AG04449 (cell line): Measurements from ENCODE around the gene TMEM233.
A peak's percentile ranks its signal among the peaks of the same experiment; 100 is the strongest.

ENCODE experiments used
- CTCF ChIA-PET: fragments of 350-600 bp; formaldehyde crosslinking; extraction: SDS; loops from one replicate; lab custom pipeline; 2021; ENCODE audit warnings: antibody characterized with exemption; lab: Yijun Ruan, JAX
- POLR2A ChIA-PET: fragments of 400-600, 350-600 bp; formaldehyde crosslinking; extraction: SDS; loops from one replicate; lab custom pipeline; 2020; ENCODE audit warnings: antibody characterized with exemption, inconsistent platforms; lab: Yijun Ruan, JAX
- DNase-seq: peaks from one replicate; pipeline ENCODE4 v3.0.0-alpha.2; 2010; ENCODE audit warnings: low read depth, low spot score
- H3K4me3 ChIP-seq: 2 replicates; pipeline ENCODE4 v1.5.1; 2011; ENCODE audit warnings: low read depth, mild to moderate bottlenecking, control low read depth, low read length
- TF ChIP-seq, protein P1 (sequence below): IDR thresholded peaks from one replicate; pipeline ENCODE4 v1.5.1; 2011; ENCODE audit warnings: mild to moderate bottlenecking, moderate library complexity, low read length, control low read depth, inconsistent platforms; ENCODE audit not compliant: insufficient read depth; ENCODE audit errors: missing control alignments

TMEM233 gene

GRCh38 chr12:119666226-119666795, 72.7 kb downstream of the TMEM233 start:
- CTCF ChIA-PET: interaction anchor here (0.7 to 1.0 kb wide), 4 partner anchors 10 to 157 kb away, joined by 3 to 4 read pairs (median 3); no protein-coding TSS in a partner anchor
- no peak overlapping the region for H3K4me3 ChIP-seq
- POLR2A ChIA-PET: no interaction called here
- no peak for DNase-seq
- TF ChIP-seq, protein P1, sequence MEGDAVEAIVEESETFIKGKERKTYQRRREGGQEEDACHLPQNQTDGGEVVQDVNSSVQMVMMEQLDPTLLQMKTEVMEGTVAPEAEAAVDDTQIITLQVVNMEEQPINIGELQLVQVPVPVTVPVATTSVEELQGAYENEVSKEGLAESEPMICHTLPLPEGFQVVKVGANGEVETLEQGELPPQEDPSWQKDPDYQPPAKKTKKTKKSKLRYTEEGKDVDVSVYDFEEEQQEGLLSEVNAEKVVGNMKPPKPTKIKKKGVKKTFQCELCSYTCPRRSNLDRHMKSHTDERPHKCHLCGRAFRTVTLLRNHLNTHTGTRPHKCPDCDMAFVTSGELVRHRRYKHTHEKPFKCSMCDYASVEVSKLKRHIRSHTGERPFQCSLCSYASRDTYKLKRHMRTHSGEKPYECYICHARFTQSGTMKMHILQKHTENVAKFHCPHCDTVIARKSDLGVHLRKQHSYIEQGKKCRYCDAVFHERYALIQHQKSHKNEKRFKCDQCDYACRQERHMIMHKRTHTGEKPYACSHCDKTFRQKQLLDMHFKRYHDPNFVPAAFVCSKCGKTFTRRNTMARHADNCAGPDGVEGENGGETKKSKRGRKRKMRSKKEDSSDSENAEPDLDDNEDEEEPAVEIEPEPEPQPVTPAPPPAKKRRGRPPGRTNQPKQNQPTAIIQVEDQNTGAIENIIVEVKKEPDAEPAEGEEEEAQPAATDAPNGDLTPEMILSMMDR: no peak

- TF ChIP-seq, protein P1: no peak
- CTCF ChIA-PET: interaction anchor here (0.5 to 3.8 kb wide), 15 partner anchors 9 to 236 kb away, joined by 3 to 14 read pairs (median 4); no protein-coding TSS in a partner anchor
- POLR2A ChIA-PET: interaction anchor here (1.4 kb wide), 1 partner anchor 203 kb away, joined by 3 read pairs; no protein-coding TSS in a partner anchor
- peak overlapping the region; percentile 99 for H3K4me3 ChIP-seq
- no peak for DNase-seq
These were observed 73.5 kb downstream of the TMEM233 start for GRCh38 chr12:119666900-119667576.

DNA sequence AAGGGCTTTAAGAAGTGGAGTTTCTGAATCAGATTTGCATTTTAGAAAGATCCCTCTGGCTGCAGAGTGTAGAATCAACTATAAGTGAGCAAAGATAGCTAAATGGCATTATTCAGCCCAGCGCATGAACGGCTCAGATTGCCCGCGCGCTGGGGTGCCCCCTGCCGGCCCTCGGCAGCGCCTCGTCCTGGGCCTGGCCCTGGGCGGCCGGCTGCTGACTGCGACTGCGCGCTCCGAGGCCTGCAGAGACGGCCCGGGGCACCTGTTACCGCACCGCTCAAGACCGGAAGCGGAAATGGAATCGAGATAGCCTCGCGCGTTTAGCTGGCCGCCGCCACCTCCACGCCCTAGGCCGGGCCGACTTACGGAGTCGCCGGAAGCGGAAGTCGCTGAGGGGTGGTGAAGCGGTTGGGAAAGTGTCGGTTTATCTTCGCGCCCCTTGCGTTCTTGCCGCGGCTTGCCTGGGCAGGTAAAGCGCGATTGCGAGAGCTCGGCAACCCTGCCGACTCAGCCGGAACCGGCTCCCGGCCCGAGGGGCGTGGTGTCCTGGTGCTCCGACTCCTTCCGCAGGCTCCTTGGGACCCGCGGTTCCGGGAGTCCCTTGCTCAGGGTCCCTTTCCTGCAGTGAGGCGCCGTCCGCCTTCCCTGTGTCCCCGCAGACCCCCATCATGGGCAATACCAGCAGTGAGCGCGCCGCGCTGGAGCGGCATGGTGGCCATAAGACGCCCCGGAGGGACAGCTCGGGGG, 74.2 kb downstream of the TMEM233 start, which contains the start of gene PRKAB1:
Gene PRKAB1 (plus strand): TSS at position 557 of the 747 bp plus-strand sequence. CDS start 112 bp downstream, at position 669.
- DNase-seq: peak; percentile 73
- POLR2A ChIA-PET: interaction anchor here (1.4 kb wide), 1 partner anchor 202 kb away, joined by 3 read pairs; no protein-coding TSS in a partner anchor
- H3K4me3 ChIP-seq: peak within 1 kb of the TSS; percentile 99
- TF ChIP-seq, protein P1: peak; percentile 94
- CTCF ChIA-PET: interaction anchor here (0.5 to 3.8 kb wide), 14 partner anchors 9 to 235 kb away, joined by 3 to 14 read pairs (median 4); no protein-coding TSS in a partner anchor

GRCh38 chr12:119668324-119668841, 74.8 kb downstream of the TMEM233 start:
- no peak for DNase-seq
- peak overlapping the region; percentile 99 for H3K4me3 ChIP-seq
- TF ChIP-seq, protein P1: no peak
- POLR2A ChIA-PET: interaction anchor here (1.4 kb wide), 1 partner anchor 202 kb away, joined by 3 read pairs; no protein-coding TSS in a partner anchor
- CTCF ChIA-PET: interaction anchor here (1.3 to 3.8 kb wide), 8 partner anchors 9 to 231 kb away, joined by 3 to 14 read pairs (median 8); no protein-coding TSS in a partner anchor

DNA sequence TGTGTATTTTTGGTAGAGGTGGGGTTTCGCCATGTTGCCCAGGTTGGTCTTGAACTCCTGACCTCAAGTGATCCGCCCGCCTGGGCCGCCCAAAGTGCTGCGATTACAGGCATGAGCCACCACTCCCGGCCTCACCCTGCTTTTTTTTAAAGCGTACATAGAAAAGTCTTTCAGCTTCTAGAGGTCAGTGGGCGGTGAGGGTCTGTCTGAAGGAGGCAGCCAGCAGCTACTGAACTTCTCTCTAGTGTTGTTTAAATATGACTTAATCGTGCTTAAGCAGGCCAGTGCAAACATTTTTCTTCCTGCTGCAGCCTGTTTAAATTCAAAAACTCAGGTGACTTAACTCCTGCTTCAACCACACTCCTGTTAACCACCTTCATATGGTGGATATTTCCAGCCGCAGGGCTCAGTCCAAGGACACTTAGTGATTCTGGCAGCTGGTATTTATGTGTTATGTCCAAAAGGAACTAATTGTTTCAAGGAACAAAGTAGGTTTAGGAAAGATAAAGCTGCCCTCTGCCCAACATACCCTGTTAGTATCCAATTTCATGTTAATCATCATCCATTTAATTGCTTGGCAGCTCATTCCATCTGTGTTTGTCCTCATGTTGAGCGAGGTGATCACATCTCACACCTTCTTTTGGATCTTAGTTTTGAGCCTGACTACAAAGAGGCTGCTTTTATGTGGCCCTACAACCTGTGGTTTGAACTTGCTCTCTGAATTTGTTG, 76.3 kb downstream of the TMEM233 start:
- no peak overlapping the region for H3K4me3 ChIP-seq
- ChIA-PET CTCF (interaction anchor here (0.8 to 3.8 kb wide), 5 partner anchors 7 to 1293 kb away, joined by 3 to 14 read pairs (median 8); no protein-coding TSS in a partner anchor), POLR2A (no interaction called here)
- TF ChIP-seq, protein P1: no peak
- no peak for DNase-seq
